Stimulated activated CD8-positive, alpha-beta memory T cell treated with anti-CD3 and anti-CD28 coated beads, Interleukin-7, amount 100 ng/mL, for 24 hours (primary cell): ENCODE data around the gene SETD5.
"Not testable (repeated sequence)": the region's sequence is repeated elsewhere in the genome, so short reads cannot be mapped to it uniquely, and the experiment has no call there.

Experiments
- DNase-seq: peaks from one replicate; pipeline ENCODE4 v3.0.0-alpha.2; 2020; ENCODE audit warnings: low read depth

SETD5 gene

DNA sequence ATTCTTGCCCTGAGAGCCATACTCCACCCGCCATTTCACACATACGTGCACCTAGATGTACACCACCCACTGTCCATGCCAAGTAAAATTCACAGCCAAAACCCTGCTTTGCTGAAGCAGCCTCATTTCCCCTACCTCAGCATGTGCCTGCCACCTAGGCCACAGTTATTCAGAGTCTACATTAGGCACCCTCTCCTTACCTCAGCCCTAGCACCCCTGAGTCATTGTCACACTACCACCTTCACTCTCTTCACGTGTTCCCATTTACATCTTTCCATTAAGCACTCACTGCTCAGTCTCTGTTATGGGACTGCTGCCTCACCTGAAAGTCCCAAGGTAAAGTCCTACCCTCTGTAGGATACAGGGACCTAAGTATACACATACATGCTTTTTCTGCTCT, 70.0 kb downstream of the SETD5 start:
- DNase-seq: no peak

DNA sequence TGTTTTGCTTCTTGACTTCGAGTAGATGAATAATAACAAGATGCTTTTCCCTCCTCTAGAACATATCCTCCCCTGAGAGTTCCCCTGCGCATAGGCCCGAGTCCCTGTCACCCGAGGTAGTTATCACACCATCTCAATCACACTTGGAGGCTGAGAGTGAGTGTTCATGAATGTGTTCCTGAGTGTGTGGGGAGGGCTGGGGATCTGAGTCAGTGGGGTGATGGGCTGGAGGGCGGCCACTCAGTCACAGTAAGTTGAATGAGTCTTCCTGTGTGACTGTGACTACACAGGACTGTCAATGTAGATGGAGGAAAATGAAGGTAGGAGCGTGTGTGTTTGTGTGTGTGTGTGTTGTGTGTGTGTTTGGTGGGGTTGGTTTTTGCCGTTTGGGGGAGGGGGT, 71.0 kb downstream of the SETD5 start:
- DNase-seq: peak; percentile 6

DNA sequence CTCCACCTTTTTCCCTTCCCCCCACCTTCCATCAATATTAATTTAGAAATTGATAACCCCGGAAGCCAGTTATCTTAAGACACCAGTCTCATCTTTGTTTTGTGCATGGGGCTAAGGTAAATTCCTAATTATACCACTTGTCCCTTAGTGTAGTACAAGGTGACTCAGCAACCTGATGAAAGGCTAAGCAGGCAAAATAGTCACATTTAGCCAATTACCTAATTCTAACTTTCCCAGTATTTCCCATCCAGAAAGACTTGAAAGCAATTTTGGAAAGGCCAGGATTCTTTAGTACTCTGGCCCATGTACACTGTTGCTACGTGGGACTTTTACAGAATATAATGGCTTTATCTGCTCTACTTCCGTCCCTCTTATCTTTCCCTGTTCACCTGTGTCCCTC, 72.6 kb downstream of the SETD5 start:
- no peak for DNase-seq

DNA sequence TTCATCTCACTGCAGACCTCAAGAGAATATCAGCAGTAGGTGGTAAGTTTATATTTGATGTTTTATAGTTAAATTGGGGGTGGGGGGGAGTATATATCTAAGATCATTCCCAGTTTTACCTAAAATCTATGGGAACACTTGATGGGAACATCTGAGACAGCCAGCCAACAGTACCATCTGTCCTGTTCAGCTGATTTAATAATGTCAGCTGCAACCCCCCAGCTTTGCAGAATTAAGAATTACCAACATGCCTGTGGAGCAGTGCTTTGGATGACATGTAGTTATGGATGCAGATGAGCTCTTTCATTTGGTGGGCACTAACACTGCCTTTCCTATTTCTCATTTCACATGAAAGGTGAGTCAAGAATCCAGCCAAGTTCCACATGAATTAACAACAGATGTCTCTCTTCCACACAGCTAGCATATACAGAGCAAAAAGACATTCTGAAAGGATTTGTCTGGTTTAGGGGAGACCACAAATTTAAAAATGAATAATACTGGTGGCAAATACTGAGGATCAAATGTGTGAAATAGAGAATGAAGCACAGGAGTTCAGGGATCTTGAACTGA, 76.2 kb downstream of the SETD5 start:
- no peak for DNase-seq

DNA sequence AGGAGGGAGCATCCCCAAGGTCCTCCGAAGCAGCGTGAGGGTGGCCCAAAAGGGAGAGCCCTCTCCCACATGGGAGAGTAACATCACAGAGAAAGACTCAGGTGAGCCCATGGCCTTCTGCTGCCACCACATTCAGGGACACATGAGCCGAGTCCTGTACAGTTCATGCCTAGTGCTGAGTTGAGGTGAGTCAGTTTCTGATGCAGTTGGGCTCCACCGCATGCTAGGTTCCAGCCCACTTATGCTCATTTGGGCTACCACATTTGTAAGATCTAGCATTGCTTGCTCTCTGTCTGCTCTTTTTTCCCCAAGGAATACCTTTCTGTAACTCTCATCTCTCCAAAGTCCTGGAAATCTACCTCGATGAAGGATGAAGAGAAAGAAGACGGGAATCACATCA, 77.1 kb downstream of the SETD5 start:
- DNase-seq: no peak

DNA sequence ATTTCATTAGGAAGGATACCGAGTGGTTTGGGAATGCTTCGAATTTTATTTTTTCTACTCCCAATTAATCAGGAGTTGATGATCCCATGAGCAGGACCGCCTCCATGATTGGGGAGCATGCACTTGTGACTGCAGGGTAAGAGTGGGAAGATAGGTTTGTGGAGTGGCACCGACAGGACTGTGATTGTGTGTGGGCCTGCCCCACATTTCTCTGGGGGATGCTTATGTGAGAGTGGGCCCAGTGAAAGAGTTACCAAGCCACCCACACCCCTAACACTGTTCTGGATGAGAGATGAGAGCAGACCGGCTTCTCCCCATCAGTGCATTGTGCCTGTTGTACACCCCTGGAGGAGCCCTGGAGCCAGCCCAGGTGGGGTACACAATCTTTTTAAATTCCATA, 79.5 kb downstream of the SETD5 start:
- no peak for DNase-seq

DNA sequence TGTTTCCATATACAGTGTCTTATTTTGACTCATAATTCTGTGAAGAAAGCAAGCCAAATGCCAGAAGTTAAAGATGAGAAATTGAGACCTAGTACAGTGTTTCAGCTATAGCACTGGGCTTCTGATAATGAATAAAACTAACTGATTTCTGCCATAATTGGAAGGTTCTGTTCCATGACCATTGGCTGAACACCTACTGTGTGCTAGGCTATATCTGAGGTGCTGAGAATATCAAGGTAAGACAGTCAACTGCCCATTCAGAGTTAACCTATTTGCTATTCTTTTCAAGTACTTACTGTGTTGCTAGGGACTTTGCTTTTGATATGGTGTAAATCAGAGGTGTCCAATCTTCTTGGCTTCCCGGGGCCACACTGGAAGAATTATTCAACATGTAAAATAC, 82.8 kb downstream of the SETD5 start:
- no peak for DNase-seq

DNA sequence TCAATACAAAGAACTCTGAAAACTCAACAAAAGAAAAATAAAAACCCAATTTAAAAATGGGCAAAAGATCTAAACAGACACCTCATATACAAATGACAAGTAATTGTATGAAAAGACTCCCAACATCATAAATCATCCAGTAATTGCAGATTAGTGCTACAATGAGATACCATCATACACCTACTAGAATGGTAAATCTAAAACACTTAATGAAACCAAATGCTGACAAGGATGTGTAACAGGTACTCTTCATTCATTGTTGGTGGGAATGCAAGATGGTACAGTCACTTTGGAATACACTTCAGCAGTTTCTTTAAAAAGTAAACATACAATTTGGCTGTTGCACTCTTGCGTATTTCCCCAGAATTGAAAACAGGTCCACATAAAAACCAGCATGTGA, 87.8 kb downstream of the SETD5 start:
- DNase-seq: no peak

DNA sequence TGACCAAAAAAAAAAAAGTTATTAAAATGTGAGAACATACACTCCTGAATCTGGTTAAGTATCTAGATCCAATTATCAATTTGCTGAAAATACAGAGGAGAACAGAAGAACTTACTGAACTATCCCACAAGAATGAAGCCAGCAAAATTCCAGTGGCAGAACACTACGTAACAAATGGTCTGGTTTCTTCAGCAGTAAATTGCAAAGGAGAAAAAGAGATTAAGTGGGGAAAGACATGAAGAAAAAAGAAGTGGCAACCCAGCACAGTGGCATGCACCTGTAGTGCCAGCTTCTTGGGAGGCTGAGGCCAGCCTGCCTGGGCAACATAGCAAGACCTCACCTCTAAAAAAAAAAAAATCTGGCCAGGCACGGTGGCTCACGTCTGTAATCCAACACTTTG, 94.1 kb downstream of the SETD5 start:
- no peak for DNase-seq

DNA sequence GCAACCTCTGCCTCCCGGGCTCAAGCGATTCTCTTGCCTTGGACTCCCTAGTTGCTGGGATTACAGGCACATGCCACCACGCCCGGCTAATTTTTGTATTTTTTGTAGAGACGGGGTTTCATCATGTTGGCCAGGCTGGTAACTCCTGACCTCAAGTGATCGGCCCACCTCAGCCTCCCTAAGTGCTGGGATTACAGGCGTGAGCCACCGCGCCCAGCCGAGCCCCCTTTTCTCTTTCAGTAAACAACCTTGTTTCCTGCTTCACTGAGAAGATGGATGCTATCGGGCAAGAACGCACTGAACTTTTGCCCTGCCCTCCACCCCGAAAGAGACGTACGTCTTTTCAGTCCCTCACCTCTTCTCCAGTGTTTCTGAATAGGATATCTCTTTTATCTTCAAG, 96.6 kb downstream of the SETD5 start:
- DNase-seq: not testable (repeated sequence)

DNA sequence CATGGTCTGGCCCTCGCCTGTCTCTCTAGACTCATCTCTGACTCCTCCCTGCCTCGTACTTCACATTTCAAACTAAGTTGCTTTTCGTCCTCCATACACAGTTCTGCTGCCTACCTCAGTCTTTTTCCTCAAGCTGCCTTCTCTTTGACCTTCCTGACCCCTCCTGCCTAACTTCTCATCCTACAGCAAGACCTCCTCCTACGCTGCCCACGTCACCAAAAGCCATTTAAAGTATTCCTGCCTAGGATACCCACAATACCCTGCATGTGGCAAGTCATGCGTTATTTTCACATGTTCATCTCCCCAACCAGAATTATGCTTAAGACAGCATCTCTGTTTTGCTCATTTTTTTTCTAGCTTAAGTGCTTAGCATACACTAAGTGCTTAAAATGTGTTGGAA, 99.5 kb downstream of the SETD5 start:
- DNase-seq: no peak

DNA sequence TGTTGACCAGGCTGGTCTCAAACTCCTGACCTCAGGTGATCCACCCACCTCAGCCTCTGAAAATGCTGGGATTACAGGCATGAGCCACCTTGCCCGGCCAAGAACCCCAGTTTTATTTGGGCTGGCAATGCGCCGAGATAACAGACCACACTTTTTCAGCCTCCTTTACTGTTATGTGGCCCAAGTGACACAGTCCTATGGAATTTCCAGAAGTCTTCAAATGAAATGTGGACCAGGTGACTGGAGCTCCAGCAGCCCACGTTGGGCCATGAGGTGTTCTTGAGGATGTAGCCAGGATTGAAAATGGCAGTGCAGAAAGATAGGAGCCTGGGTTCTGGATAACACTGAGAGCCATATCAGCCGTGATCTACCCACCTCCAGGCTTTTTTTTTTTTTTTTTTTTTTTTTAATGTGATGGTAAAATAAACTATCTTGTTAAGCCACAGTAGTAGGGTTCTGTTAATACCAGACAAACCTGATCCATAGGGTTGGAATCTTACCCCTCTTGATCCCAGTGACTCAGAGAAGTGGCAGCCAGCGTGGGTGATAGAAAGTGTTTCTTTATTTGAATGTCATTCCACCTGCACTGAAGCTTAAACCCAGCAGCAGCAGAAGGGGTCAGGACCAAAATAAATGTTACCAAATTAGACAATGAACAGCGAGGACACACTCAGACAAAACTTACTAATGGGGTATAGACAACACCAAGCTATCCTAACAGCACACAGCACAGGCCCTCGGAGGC, 100.6 kb downstream of the SETD5 start:
- no peak for DNase-seq

DNA sequence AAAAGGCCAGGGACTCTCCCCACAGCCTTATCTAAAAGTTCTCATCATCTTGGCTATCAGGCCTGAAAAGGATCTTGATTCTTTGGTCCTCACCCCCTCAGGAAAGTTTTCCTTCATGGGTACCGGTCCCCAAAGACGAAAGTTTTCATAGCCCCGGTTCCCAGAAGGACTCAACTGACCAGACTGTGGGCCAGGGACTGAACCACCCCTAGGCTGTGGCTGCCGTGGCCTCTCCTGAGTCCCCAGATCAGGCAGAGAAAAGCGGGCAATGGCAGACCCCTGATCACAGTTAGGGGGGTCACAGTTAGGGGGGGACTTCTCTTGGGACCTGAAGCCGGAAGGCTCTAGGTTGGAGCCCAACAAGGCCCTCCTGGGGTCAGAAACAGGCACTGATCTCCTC, 101.4 kb downstream of the SETD5 start:
- DNase-seq: no peak

DNA sequence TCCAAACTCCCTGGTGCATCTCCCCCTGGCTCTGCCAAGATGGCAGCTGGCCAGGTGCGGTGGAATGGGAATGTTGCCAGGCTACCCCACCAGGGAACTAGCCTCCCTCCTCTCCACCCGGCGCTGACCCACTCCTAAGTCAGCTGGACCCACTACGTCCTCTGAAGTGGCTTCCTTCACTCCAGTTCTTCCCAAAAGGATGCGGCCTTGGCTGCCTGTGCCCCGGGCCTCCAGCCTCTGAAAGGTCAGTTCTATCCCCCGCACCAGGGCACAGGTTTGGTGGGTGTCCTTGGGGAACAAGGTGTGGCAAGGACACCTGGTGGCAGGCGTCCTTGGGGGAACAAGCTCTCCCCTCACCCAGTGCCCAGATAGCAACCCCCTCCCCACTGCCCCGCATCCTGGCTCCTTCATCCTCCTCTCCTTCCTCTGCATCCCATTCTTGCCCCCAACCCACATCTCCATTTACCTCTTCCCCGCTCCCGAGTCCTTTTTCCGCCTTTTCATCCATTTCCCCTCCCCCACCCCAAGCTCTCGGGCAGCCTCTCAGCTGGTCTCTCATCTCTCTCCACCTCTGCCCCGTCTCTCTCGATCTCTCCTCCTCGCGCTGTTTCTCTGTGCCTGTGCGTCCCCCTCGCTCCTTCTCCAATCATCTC, 102.2 kb downstream of the SETD5 start:
- DNase-seq: no peak

DNA sequence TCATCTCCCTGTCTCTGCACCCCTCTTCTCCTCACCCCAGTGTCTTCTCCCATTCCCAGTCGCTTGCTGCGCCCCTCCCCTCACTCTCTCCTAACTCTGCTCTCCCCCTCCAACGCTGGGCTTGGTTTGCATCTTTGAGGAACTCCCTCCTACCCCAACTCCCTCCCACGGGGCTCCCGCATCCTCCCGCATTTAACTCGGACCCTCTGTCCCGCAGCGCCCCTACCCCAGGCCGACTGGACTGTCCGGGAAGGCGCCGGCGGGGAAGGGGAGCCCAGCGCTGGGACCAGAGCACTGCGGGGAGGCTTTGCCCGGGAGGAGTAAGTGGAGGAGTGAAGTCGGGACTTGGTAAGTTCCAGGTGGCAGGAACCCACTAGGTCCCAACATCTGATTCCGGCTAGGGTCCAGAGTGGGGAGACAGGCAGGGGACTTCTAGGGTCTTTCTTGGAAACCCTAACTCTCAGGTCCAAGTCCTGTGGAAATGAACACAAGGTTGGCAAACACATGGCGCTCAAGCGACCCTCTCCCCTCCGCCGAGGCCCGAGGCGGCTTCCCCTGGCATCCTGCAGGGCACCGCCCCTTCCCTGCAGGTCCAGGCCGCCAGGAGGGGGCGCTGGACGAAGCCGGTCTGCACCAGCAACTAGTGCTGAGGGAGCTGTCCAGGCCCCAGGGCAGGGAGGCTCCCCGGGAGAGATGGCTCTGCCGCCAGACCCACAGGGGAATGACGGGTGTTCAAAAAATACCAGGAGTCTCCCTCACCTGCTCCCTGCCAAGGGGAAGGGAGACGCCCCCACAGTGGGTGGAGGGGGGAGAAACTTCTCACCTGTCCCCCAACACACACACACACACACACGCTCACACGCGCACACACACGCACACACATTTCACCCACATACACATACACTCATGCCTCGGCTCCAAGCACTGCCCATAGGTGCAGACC, 103.0 kb downstream of the SETD5 start:
- DNase-seq: peak; percentile 47

DNA sequence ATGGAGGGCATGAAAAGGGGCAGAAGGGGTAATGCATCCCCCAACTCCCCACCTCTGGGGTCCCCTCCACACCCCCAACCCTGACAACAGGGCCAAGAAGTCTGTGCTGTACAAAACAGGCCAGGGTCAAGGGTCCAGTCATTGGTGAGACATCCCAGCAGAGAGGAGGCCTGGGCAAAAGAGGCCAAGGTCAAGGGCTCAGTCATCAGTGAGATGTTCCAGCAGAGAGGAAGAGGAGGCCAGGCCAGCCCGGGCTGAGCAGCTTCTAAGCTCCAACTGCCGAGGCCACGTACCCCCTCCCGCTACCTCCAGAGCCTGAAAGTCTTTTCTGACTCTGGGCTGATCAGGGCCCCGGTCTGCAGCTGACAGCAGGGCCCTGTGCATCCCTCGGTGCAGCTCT, 103.8 kb downstream of the SETD5 start:
- no peak for DNase-seq

DNA sequence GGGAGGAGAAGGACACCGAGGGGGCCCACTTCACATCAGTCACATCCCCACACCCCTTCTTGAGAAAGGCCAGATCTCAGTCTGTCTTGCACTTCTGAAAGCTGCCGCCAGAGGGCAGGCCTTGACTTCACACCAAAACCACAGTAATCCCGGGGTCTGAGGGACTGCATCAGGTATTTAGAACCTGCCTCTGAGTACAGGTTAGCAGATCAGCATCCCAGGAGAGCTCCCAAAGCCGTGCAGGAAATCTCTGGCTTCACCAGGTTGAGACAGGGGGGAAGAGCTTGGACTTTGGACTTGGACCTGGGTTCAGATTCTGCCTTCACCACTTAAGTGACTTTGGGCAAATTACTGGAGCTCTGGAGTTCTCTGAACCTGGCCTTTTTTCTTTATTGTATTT, 105.9 kb downstream of the SETD5 start:
- DNase-seq: peak; percentile 58

DNA sequence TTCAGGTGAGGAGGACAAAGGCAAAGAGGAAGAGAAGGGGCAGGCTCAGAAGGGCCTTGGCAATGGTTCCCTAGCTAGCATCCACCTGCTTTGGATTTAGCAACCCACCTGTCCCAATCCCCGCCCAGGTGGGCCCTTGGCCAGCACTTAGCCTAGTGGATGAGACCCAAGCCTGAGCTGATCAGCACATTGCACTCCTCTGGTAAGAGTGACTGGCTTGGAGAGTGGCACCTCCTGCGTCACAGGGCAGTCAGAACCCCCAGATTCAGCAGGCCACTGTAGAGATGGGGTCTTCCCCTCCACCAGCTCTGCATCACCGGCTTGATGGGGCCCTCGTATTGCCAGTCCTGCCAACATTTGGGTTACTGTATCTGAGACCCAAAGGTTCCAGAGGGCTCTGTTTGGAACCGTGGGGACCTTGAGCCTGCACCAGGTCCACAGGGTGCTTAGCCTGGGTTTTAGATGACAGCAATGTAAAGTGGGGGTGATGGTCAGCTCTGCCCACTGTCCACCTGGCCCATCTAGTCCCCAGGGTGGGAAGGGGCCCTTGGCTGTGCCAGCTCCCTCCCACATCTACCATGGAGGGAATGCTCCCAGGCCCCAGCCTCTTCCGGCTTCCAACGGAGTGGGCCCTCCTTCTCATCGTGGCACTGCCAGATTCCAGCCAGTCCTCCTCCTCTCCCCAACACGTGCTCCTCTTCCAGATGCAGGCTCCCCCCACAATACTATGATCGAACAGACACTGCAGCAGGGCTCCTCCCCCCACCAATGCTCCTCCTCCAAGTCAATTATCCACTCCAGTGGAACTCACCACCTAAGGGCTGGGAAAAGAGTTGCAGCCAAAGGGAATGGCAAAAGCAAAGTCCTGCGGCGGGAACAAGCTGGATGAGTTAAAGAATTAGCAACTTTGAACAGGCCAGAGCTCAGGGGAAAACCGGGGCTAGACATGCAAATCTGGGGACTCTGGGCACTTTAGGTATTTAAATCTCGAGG, 110.5 kb downstream of the SETD5 start:
- DNase-seq: no peak

DNA sequence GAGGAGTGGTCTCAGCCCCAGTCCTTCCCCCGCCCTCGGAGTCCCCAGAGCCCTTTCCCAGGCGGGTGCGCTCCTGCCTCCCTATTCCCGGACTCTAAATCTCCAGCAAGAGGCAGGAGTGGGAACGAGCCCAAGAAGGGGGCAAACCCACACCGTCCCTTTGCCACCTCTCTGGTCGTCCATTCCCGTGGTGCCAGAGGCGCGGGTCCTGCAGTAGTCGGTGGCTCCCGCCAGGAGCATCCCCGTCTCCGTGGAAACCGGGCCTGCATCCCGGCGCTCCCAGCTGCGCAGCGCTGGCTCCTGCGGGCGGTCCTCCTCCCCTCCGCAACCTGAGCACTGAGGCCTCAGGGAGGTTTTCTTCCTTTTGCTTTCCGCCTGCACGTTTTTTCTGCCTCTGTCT, 111.4 kb downstream of the SETD5 start:
- DNase-seq: no peak

DNA sequence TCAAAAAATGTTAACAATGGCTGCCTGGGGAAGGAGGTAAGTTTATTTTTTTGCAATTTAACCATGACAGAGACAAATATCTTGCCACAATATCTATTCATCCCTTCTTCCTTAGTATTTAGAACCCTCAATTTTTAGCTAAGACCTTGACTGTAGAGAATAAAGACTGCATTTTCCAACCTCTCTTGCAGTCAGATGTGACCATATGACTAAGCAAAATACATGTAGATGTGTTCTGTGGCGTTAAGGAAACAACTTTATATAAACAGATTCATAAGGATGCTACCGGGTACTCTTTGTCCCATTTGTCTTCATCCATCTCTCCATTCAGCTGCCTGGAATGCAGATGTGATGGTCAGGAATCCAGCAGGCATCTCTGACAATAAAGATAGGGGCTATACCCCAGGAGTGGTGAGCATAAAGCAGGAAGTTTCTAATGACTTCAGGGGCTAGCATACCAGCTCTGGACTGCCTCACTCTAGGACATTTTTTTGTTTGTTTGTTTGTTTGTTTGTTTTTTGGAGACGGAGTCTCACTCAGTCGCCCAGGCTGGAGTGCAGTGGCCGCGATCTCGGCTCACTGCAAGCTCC, 115.1 kb downstream of the SETD5 start:
- DNase-seq: no peak

DNA sequence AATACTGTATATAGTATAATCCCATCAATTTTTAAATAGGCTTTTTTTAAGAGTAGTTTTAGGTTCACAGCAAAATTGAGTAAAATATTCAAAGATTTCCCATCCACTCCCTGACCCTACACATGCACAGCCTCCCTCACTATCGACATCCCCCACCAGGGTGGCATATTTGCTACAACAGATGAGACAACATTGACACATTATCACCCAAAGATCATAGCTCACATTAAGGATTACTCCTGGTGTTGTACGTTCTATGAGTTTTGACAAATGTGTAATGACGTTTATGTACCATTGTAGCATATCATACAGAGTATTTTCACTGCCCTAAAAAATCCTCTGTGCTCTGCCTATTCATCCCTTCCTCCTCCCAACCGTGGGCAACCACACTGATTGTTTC, 116.9 kb downstream of the SETD5 start:
- no peak for DNase-seq
